HEK293 (cell line): ENCODE data around the gene SEPTIN12.

Source experiments
- CTCF ChIA-PET: fragments of 350-600 bp; formaldehyde crosslinking; extraction: SDS; loops from one replicate; lab custom pipeline; 2021; ENCODE audit warnings: antibody characterized with exemption; lab: Yijun Ruan, JAX
- POLR2A ChIA-PET: fragments of 300-600 bp; formaldehyde crosslinking; extraction: SDS; loops from one replicate; lab custom pipeline; 2020; ENCODE audit warnings: antibody characterized with exemption, inconsistent platforms; lab: Yijun Ruan, JAX
- H3K27ac ChIP-seq: fragments of 200-500 bp; sonication (Bioruptor generic); 2 replicates; pipeline ENCODE4 v1.5.1; 2014; ENCODE audit warnings: low read depth, low read length, control low read depth, inconsistent platforms; ENCODE audit errors: extremely low read depth
- H3K36me3 ChIP-seq, 2 experiments: fragments of 200-500 bp in 1 of 2; sonication (Bioruptor generic) in 1 of 2; 1 replicate in 1 of 2; 2 replicates in 1 of 2; pipeline ENCODE4 v1.5.1; 2014 to 2017; ENCODE audit warnings: inconsistent platforms in 2 of 2, low read length in 2 of 2; ENCODE audit not compliant: control insufficient read depth in 2 of 2, insufficient read depth in 1 of 2
- H3K4me1 ChIP-seq: fragments of 200-500 bp; sonication (Bioruptor generic); 2 replicates; pipeline ENCODE4 v1.5.1; 2014; ENCODE audit warnings: mild to moderate bottlenecking, low read length, inconsistent platforms; ENCODE audit not compliant: control insufficient read depth, insufficient read depth
- H3K4me3 ChIP-seq: 2 replicates; pipeline ENCODE4 v1.5.1; 2011; ENCODE audit warnings: low read depth, mild to moderate bottlenecking, control low read depth, low read length, moderate library complexity
- H3K9me3 ChIP-seq: fragments of 200-500 bp; sonication (Bioruptor generic); 2 replicates; pipeline ENCODE4 v1.5.1; 2014; ENCODE audit warnings: low read depth, low read length, inconsistent platforms; ENCODE audit not compliant: control insufficient read depth, insufficient read depth
- HIC1 ChIP-seq: fragments of 450-650 bp; formaldehyde crosslinking; IDR thresholded peaks from 2 replicates; pipeline ENCODE4 v1.5.1; 2016; ENCODE audit warnings: missing biosample characterization, missing genetic modification characterization
- HOXC10 ChIP-seq: sonication (generic); formaldehyde crosslinking; IDR thresholded peaks from 2 replicates; pipeline ENCODE4 v1.8.1; 2023; ENCODE audit warnings: mild to moderate bottlenecking, missing genetic modification reagents
- YY2 ChIP-seq: fragments of 450-650 bp; formaldehyde crosslinking; IDR thresholded peaks from 2 replicates; pipeline ENCODE4 v1.5.1; 2016; ENCODE audit warnings: missing biosample characterization, missing genetic modification characterization
- ZNF221 ChIP-seq: fragments of 450-650 bp; formaldehyde crosslinking; IDR thresholded peaks from 2 replicates; pipeline ENCODE4 v1.5.1; 2017; ENCODE audit warnings: missing biosample characterization, missing genetic modification characterization, borderline replicate concordance
- ZNF23 ChIP-seq: fragments of 450-650 bp; formaldehyde crosslinking; IDR thresholded peaks from 2 replicates; pipeline ENCODE4 v1.5.1; 2016; ENCODE audit warnings: missing biosample characterization, missing genetic modification characterization, borderline replicate concordance
- ZNF510 ChIP-seq: fragments of 450-650 bp; formaldehyde crosslinking; IDR thresholded peaks from 2 replicates; pipeline ENCODE4 v1.5.1; 2018; ENCODE audit warnings: mild to moderate bottlenecking, missing genetic modification characterization, missing biosample characterization; ENCODE audit not compliant: insufficient replicate concordance
- ZNF600 ChIP-seq: fragments of 450-650 bp; formaldehyde crosslinking; IDR thresholded peaks from 2 replicates; pipeline ENCODE4 v1.5.1; 2016; ENCODE audit warnings: missing biosample characterization, missing genetic modification characterization
- ZNF792 ChIP-seq: fragments of 450-650 bp; formaldehyde crosslinking; IDR thresholded peaks from 2 replicates; pipeline ENCODE4 v1.5.1; 2016; ENCODE audit warnings: missing biosample characterization, missing genetic modification characterization
- ZSCAN16 ChIP-seq: fragments of 450-650 bp; formaldehyde crosslinking; IDR thresholded peaks from 2 replicates; pipeline ENCODE4 v1.5.1; 2016; ENCODE audit warnings: missing biosample characterization, missing genetic modification characterization
- TF ChIP-seq, protein P1 (sequence below): fragments of 450-650 bp; formaldehyde crosslinking; IDR thresholded peaks from 2 replicates; pipeline ENCODE4 v1.5.1; 2016; ENCODE audit warnings: missing biosample characterization, missing genetic modification characterization
- TF ChIP-seq, protein P2 (sequence below): fragments of 450-650 bp; formaldehyde crosslinking; IDR thresholded peaks from 2 replicates; pipeline ENCODE4 v1.5.1; 2016; ENCODE audit warnings: missing biosample characterization, missing genetic modification characterization

The SEPTIN12 gene

GRCh38 chr16:4795181-4795827, 7.2 kb upstream of the SEPTIN12 start, which contains the start of gene SMIM22 (continued):
- TF ChIP-seq, protein P1, sequence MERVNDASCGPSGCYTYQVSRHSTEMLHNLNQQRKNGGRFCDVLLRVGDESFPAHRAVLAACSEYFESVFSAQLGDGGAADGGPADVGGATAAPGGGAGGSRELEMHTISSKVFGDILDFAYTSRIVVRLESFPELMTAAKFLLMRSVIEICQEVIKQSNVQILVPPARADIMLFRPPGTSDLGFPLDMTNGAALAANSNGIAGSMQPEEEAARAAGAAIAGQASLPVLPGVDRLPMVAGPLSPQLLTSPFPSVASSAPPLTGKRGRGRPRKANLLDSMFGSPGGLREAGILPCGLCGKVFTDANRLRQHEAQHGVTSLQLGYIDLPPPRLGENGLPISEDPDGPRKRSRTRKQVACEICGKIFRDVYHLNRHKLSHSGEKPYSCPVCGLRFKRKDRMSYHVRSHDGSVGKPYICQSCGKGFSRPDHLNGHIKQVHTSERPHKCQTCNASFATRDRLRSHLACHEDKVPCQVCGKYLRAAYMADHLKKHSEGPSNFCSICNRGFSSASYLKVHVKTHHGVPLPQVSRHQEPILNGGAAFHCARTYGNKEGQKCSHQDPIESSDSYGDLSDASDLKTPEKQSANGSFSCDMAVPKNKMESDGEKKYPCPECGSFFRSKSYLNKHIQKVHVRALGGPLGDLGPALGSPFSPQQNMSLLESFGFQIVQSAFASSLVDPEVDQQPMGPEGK (tag by site-specific recombination): peak; percentile 43
- TF ChIP-seq, protein P2, sequence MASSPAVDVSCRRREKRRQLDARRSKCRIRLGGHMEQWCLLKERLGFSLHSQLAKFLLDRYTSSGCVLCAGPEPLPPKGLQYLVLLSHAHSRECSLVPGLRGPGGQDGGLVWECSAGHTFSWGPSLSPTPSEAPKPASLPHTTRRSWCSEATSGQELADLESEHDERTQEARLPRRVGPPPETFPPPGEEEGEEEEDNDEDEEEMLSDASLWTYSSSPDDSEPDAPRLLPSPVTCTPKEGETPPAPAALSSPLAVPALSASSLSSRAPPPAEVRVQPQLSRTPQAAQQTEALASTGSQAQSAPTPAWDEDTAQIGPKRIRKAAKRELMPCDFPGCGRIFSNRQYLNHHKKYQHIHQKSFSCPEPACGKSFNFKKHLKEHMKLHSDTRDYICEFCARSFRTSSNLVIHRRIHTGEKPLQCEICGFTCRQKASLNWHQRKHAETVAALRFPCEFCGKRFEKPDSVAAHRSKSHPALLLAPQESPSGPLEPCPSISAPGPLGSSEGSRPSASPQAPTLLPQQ (tag by site-specific recombination): peak; percentile 74

DNA sequence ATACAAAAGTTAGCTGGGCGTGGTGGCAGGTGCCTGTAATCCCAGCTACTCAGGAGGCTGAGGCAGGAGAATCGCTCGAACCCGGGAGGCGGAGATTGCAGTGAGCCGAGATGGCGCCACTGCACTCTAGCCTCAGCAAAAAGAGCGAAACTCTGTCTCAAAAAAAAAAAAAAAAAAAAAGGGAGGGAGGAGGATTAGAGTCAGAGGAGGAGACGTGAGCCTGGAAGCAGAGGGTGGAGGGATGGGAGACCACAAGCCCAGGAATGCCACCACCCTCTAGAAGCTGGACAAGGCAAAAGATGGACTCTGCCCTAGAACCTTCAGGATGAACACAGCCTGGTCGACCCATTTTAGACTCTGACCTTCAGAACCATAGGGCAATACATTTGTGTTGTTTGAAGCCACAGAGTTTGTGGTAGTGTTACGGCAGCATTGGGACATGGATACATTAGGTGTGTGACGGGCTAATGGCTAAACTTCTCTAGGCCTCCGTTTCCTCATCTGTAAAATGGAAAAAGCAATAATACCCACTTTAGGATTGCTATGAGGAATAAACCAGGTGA, 4.9 kb upstream of the SEPTIN12 start:
- Histone ChIP-seq H3K36me3 (peaks cover 0 to 9% of the 10 kb centered on the region in 2 experiments; a peak in 1 of 3 replicates), H3K4me1 (no peaks in the 10 kb centered on the region), H3K4me3 (no peak overlapping the region), H3K27ac (no peak overlapping the region), H3K9me3 (no peaks in the 10 kb centered on the region)
- ChIA-PET POLR2A (interaction anchor here (0.7 kb wide), 1 partner anchor 34 kb away, joined by 5 read pairs; no protein-coding TSS in a partner anchor), CTCF (no interaction called here)
- TF ChIP-seq HOXC10 (CRISPR knock-in tag) (no peak), ZNF600 (tag by site-specific recombination) (0 out of 2 replicates have a peak, but pooled peaks have one; percentile 23)

DNA sequence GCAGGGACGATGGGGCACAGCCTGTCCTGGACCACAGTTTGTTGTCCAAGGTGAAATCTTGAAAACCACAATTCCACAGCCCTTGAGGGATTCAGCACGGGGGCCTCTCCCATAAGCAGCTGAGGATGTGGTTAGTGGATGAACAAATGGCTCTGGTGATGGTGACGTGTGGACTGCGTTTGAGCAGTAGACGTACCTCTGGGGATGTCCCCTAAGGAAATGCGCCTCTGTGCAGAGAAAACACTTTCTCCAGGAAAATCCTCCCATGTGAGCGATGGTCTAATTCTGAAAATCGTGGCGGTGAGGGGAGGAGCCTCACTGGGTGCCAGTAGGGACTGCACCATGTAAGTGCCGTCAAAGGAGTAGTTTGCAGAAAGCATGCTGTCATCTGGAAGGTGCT, 2.7 kb upstream of the SEPTIN12 start:
- POLR2A ChIA-PET: interaction anchor here (0.9 kb wide), 1 partner anchor 12 kb away, joined by 3 read pairs; the partner anchor contains the start of gene ROGDI
- no peak for TF ChIP-seq ZNF221 (tag by site-specific recombination)
- no peak for TF ChIP-seq ZNF23
- TF ChIP-seq ZSCAN16 (tag by site-specific recombination): no peak
- no peak for TF ChIP-seq ZNF510
- TF ChIP-seq, protein P2 (tag by site-specific recombination): no peak
- TF ChIP-seq ZNF792 (tag by site-specific recombination): no peak
- TF ChIP-seq YY2: no peak
- no peak for TF ChIP-seq HIC1
- TF ChIP-seq, all 188 proteins: peak for 0
- no peaks in the 10 kb centered on the region for H3K9me3 ChIP-seq
- no peaks in the 10 kb centered on the region for H3K36me3 ChIP-seq
- no peaks in the 10 kb centered on the region for H3K4me1 ChIP-seq
- CTCF ChIA-PET: interaction anchor here (0.8 kb wide), 1 partner anchor 11 kb away, joined by 3 read pairs; no protein-coding TSS in a partner anchor
- H3K4me3 ChIP-seq: no peak overlapping the region
- no peak overlapping the region for H3K27ac ChIP-seq
